Keratinocyte (primary cell): Measurements from ENCODE around the gene EDNRA. TPM values are rescaled to one million over a fixed set of nuclear protein-coding genes. Genes with fewer than 3 reads are reported as not detected.

Experiments used
- DNase-seq: peaks from one replicate; pipeline ENCODE4 v3.0.0-alpha.2; 2011; ENCODE audit warnings: low read depth, missing footprints, low spot score
- FAIRE-seq: peaks from 2 replicates; lab custom pipeline; 2011; peaks lifted over from hg19 to GRCh38; lab: Jason Lieb, UNC
- H2AFZ ChIP-seq: 2 replicates; pipeline ENCODE4 v1.6.0; 2012; ENCODE audit warnings: low read length, control low read depth, inconsistent platforms; ENCODE audit not compliant: control insufficient read depth
- H3K27ac ChIP-seq: 2 replicates; pipeline ENCODE4 v1.5.1; 2011; ENCODE audit warnings: low read length; ENCODE audit not compliant: control insufficient read depth, insufficient read depth
- H3K27me3 ChIP-seq: 3 replicates; pipeline ENCODE4 v1.6.0; 2011; ENCODE audit warnings: low read length; ENCODE audit not compliant: control insufficient read depth, insufficient read depth; ENCODE audit errors: extremely low read depth
- H3K36me3 ChIP-seq, 2 experiments: 2 replicates in 1 of 2; 3 replicates in 1 of 2; pipeline ENCODE4 v1.5.1; 2011; ENCODE audit warnings: low read length in 2 of 2, mild to moderate bottlenecking in 1 of 2; ENCODE audit not compliant: control insufficient read depth in 2 of 2, insufficient read depth in 2 of 2; ENCODE audit errors: extremely low read depth in 1 of 2
- H3K4me1 ChIP-seq: 3 replicates; pipeline ENCODE4 v1.5.1; 2011; ENCODE audit warnings: low read length; ENCODE audit not compliant: control insufficient read depth, insufficient read depth; ENCODE audit errors: extremely low read depth
- H3K4me2 ChIP-seq: 3 replicates; pipeline ENCODE4 v1.6.0; 2011; ENCODE audit warnings: low read depth, low read length; ENCODE audit not compliant: control insufficient read depth, insufficient read depth; ENCODE audit errors: extremely low read depth
- H3K4me3 ChIP-seq, 3 experiments: fragments of 200-600 bp in 1 of 3; sonication (generic) in 1 of 3; 2 replicates in 2 of 3; 3 replicates in 1 of 3; pipeline ENCODE4 v1.5.1; 2011 to 2016; ENCODE audit warnings: low read length in 3 of 3, mild to moderate bottlenecking in 3 of 3, control low read depth in 2 of 3, inconsistent platforms in 1 of 3, low read depth in 1 of 3, mixed read lengths in 1 of 3, mixed run types in 1 of 3, moderate library complexity in 1 of 3; ENCODE audit not compliant: control insufficient read depth in 2 of 3, insufficient read depth in 2 of 3; ENCODE audit errors: extremely low read depth in 1 of 3
- H3K79me2 ChIP-seq: 2 replicates; pipeline ENCODE4 v1.6.0; 2012; ENCODE audit warnings: low read length; ENCODE audit not compliant: control insufficient read depth, insufficient read depth
- H3K9ac ChIP-seq: 3 replicates; pipeline ENCODE4 v1.6.0; 2011; ENCODE audit warnings: low read length; ENCODE audit not compliant: control insufficient read depth, insufficient read depth; ENCODE audit errors: extremely low read depth
- H3K9me1 ChIP-seq: 3 replicates; pipeline ENCODE4 v1.6.0; 2011; ENCODE audit warnings: low read length; ENCODE audit not compliant: control insufficient read depth, insufficient read depth; ENCODE audit errors: extremely low read depth
- H3K9me3 ChIP-seq: 2 replicates; pipeline ENCODE4 v1.5.1; 2012; ENCODE audit warnings: low read depth, low read length; ENCODE audit not compliant: control insufficient read depth
- H4K20me1 ChIP-seq: 3 replicates; pipeline ENCODE4 v1.6.0; 2011; ENCODE audit warnings: low read length; ENCODE audit not compliant: control insufficient read depth, insufficient read depth; ENCODE audit errors: extremely low read depth
- EZH2 ChIP-seq: IDR thresholded peaks from one replicate; pipeline ENCODE4 v1.6.1; 2012; ENCODE audit warnings: inconsistent platforms, mild to moderate bottlenecking, low read length, moderate library complexity
- dilution Hi-C: fragments of 300-500 bp; cut with MboI; formaldehyde crosslinking; loops from one replicate; pipeline ENCODE4 v1.7.0; 2020; ENCODE audit warnings: low sequenced_read_pairs; ENCODE audit not compliant: extremely low pct_ligation_motif_present
- polyA plus RNA-seq, 5 experiments: library from polyadenylated mRNA; depleted of rRNA in 3 of 5; stranded (reverse) in 3 of 5; stranded (forward) in 1 of 5; unstranded in 1 of 5; fragments of >200 nt; gene quantifications; 1 replicate in 1 of 5; 2 replicates in 3 of 5; 3 replicates in 1 of 5; pipeline versions ENCODE4 v1.2.1 to v1.2.3, GENCODE V29; 2011 to 2012; ENCODE audit warnings: missing spikeins in 2 of 5, low read depth in 1 of 5, low replicate concordance in 1 of 5
- TF ChIP-seq, protein P1 (sequence below), 3 experiments: IDR thresholded peaks in 1 of 3; conservative IDR thresholded peaks in 1 of 3; optimal IDR thresholded peaks in 1 of 3; 2 replicates in 2 of 3; 3 replicates in 1 of 3; pipeline versions ENCODE3 to v1.5.1; 2011; ENCODE audit warnings: low read length in 3 of 3, mild to moderate bottlenecking in 3 of 3, moderate library complexity in 2 of 3, control low read depth in 1 of 3, inconsistent platforms in 1 of 3; ENCODE audit not compliant: insufficient read depth in 2 of 3; ENCODE audit errors: extremely low read depth in 1 of 3

EDNRA gene
- polyA plus RNA-seq, 1 donor (not counting 4 experiments of a cell fraction or from before 2014, with no cell fraction given) = 7.8 TPM

DNA sequence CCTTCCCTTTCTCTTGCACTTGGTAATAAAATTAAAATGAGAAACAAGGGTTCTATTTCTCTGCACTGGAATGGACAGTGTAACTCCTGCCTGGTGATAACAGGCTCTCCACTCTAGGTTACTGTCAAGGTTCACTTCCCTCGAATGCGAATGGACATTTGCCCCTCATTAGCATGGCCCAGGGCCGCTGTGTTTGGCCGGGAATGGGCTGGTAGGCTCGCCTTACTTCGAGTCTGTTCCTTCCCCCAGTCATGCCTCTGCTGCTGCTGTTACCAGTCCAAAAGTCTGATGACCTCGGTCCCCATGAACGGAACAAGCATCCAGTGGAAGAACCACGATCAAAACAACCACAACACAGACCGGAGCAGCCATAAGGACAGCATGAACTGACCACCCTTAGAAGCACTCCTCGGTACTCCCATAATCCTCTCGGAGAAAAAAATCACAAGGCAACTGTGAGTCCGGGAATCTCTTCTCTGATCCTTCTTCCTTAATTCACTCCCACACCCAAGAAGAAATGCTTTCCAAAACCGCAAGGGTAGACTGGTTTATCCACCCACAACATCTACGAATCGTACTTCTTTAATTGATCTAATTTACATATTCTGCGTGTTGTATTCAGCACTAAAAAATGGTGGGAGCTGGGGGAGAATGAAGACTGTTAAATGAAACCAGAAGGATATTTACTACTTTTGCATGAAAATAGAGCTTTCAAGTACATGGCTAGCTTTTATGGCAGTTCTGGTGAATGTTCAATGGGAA is 61.5 kb downstream of the EDNRA start:
- dilution Hi-C loops = no loop called here
- FAIRE-seq = no peak
- no peak for DNase-seq
- Histone ChIP-seq H3K4me2 (no peak overlapping the region), H3K79me2 (no peaks in the 10 kb centered on the region), H2AFZ (no peak overlapping the region), H3K4me1 (peaks cover 5% of the 10 kb centered on the region), H3K27ac (no peak overlapping the region), H3K9me1 (no peaks in the 10 kb centered on the region), H3K9ac (no peak overlapping the region), H3K27me3 (no peaks in the 10 kb centered on the region), H3K36me3 (no peaks in the 10 kb centered on the region), H3K4me3 (no peak overlapping the region), H4K20me1 (no peaks in the 10 kb centered on the region), H3K9me3 (no peaks in the 10 kb centered on the region)
- TF ChIP-seq EZH2 = no peak
- TF ChIP-seq, protein P1, sequence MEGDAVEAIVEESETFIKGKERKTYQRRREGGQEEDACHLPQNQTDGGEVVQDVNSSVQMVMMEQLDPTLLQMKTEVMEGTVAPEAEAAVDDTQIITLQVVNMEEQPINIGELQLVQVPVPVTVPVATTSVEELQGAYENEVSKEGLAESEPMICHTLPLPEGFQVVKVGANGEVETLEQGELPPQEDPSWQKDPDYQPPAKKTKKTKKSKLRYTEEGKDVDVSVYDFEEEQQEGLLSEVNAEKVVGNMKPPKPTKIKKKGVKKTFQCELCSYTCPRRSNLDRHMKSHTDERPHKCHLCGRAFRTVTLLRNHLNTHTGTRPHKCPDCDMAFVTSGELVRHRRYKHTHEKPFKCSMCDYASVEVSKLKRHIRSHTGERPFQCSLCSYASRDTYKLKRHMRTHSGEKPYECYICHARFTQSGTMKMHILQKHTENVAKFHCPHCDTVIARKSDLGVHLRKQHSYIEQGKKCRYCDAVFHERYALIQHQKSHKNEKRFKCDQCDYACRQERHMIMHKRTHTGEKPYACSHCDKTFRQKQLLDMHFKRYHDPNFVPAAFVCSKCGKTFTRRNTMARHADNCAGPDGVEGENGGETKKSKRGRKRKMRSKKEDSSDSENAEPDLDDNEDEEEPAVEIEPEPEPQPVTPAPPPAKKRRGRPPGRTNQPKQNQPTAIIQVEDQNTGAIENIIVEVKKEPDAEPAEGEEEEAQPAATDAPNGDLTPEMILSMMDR (optimal IDR thresholded peaks at IDR 0.05 in 1 of 3, IDR thresholded peaks at IDR 0.05 in 1 of 3, conservative IDR thresholded peaks at IDR 0.05 in 1 of 3; ENCODE audit: extremely low read depth in 1 of 3, insufficient read depth in 2 of 3, low read length in 3 of 3) = no peak

DNA sequence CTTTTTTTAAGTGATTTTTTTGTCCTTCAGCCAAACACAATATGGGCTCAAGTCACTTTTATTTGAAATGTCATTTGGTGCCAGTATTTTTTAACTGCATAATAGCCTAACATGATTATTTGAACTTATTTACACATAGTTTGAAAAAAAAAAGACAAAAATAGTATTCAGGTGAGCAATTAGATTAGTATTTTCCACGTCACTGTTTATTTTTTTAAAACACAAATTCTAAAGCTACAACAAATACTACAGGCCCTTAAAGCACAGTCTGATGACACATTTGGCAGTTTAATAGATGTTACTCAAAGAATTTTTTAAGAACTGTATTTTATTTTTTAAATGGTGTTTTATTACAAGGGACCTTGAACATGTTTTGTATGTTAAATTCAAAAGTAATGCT is 62.1 kb downstream of the EDNRA start:
- TF ChIP-seq EZH2 = no peak
- TF ChIP-seq, protein P1 (optimal IDR thresholded peaks at IDR 0.05 in 1 of 3, IDR thresholded peaks at IDR 0.05 in 1 of 3, conservative IDR thresholded peaks at IDR 0.05 in 1 of 3; ENCODE audit: extremely low read depth in 1 of 3, insufficient read depth in 2 of 3, low read length in 3 of 3) = no peak
- no peaks in the 10 kb centered on the region for H3K79me2 ChIP-seq
- FAIRE-seq = no peak
- DNase-seq = no peak
- H3K9ac ChIP-seq = no peak overlapping the region
- no peaks in the 10 kb centered on the region for H3K27me3 ChIP-seq
- H3K4me2 ChIP-seq = no peak overlapping the region
- H3K4me3 ChIP-seq = no peak overlapping the region
- no peak overlapping the region for H2AFZ ChIP-seq
- H3K36me3 ChIP-seq = no peaks in the 10 kb centered on the region
- no peaks in the 10 kb centered on the region for H3K9me1 ChIP-seq
- no peak overlapping the region for H3K27ac ChIP-seq
- dilution Hi-C loops = no loop called here
- no peaks in the 10 kb centered on the region for H4K20me1 ChIP-seq
- H3K4me1 ChIP-seq = peaks cover 5% of the 10 kb centered on the region
- no peaks in the 10 kb centered on the region for H3K9me3 ChIP-seq
